HUDEP-2 (cell line): ENCODE results near the gene FBXW8.

Source experiments
- DNase-seq, 76 experiments: peaks; one replicate each; lab custom pipeline; 2025; ENCODE audit not compliant: unreplicated experiment in 76 of 76; lab: John Stamatoyannopoulos, UW

The FBXW8 gene

GRCh38 chr12:116954710-116955381 lies 44.1 kb downstream of the FBXW8 start:
- DNase-seq: no peak

GRCh38 chr12:116955382-116956021 lies 44.8 kb downstream of the FBXW8 start:
- no peak for DNase-seq

- DNase-seq: no peak
Measured at GRCh38 chr12:116958402-116959197, 47.9 kb downstream of the FBXW8 start.

GRCh38 chr12:116959198-116959460 lies 48.4 kb downstream of the FBXW8 start:
- no peak for DNase-seq

GRCh38 chr12:116959845-116960514 lies 49.2 kb downstream of the FBXW8 start:
- no peak for DNase-seq

- no peak for DNase-seq
Measured at GRCh38 chr12:116962197-116962596, 51.4 kb downstream of the FBXW8 start.

GRCh38 chr12:116962783-116963356 lies 52.1 kb downstream of the FBXW8 start:
- no peak for DNase-seq

- DNase-seq: no peak
Measured at GRCh38 chr12:116964054-116965050, 53.6 kb downstream of the FBXW8 start.

GRCh38 chr12:116968986-116969385 lies 58.2 kb downstream of the FBXW8 start:
- DNase-seq: no peak

- DNase-seq: no peak
Measured at GRCh38 chr12:116969615-116970585, 59.1 kb downstream of the FBXW8 start.

GRCh38 chr12:116971222-116971621 lies 60.5 kb downstream of the FBXW8 start:
- DNase-seq: no peak

- DNase-seq: no peak
Measured at GRCh38 chr12:116975779-116976393, 65.1 kb downstream of the FBXW8 start.

GRCh38 chr12:116977465-116978380 lies 67.0 kb downstream of the FBXW8 start:
- DNase-seq: no peak

GRCh38 chr12:116978791-116979508 lies 68.2 kb downstream of the FBXW8 start:
- DNase-seq: no peak

- no peak for DNase-seq
Measured at GRCh38 chr12:116980083-116980482, 69.3 kb downstream of the FBXW8 start.

GRCh38 chr12:116982791-116983411 lies 72.2 kb downstream of the FBXW8 start:
- DNase-seq: no peak
